Ishikawa (cell line): ENCODE measurements around the gene ZNF555.

Experiments used
- CEBPB ChIP-seq: IDR thresholded peaks from 2 replicates; pipeline ENCODE4 v1.6.1; 2012
- CREB1 ChIP-seq: IDR thresholded peaks from 2 replicates; pipeline ENCODE4 v1.6.1; 2012; ENCODE audit warnings: low read depth
- EGR1 ChIP-seq: IDR thresholded peaks from 2 replicates; pipeline ENCODE4 v1.6.1; 2012
- EP300 ChIP-seq: IDR thresholded peaks from 2 replicates; pipeline ENCODE4 v1.6.1; 2012; ENCODE audit warnings: borderline replicate concordance
- FOXM1 ChIP-seq: IDR thresholded peaks from 2 replicates; pipeline ENCODE4 v1.6.1; 2012; ENCODE audit warnings: low read depth, borderline replicate concordance
- NFIC ChIP-seq: IDR thresholded peaks from 2 replicates; pipeline ENCODE4 v1.6.1; 2012
- RAD21 ChIP-seq: IDR thresholded peaks from 2 replicates; pipeline ENCODE4 v1.6.1; 2012; ENCODE audit warnings: low read depth
- REST ChIP-seq: IDR thresholded peaks from 2 replicates; pipeline ENCODE4 v1.6.1; 2012; ENCODE audit warnings: low read depth, mild to moderate bottlenecking
- TAF1 ChIP-seq: IDR thresholded peaks from 2 replicates; pipeline ENCODE4 v1.6.1; 2012; ENCODE audit warnings: low read depth, mild to moderate bottlenecking
- TCF12 ChIP-seq: IDR thresholded peaks from 2 replicates; pipeline ENCODE4 v1.6.1; 2012; ENCODE audit warnings: low read depth
- TEAD4 ChIP-seq: IDR thresholded peaks from 2 replicates; pipeline ENCODE4 v1.6.1; 2012
- YY1 ChIP-seq: IDR thresholded peaks from 2 replicates; pipeline ENCODE4 v1.6.1; 2012; ENCODE audit warnings: low read depth
- ZBTB7A ChIP-seq: IDR thresholded peaks from 2 replicates; pipeline ENCODE4 v1.6.1; 2012; ENCODE audit warnings: low read depth
- TF ChIP-seq, protein P1 (sequence below): IDR thresholded peaks from 2 replicates; pipeline ENCODE4 v1.6.1; 2012
- TF ChIP-seq, protein P2 (sequence below): IDR thresholded peaks from 2 replicates; pipeline ENCODE4 v1.6.1; 2012

ZNF555 gene

GRCh38 chr19:2812414-2813234 lies 28.7 kb upstream of the ZNF555 start:
- no peak for TF ChIP-seq REST
- TF ChIP-seq NFIC, result no peak
- TF ChIP-seq, protein P1, sequence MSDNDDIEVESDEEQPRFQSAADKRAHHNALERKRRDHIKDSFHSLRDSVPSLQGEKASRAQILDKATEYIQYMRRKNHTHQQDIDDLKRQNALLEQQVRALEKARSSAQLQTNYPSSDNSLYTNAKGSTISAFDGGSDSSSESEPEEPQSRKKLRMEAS, result no peak
- TF ChIP-seq, protein P2, sequence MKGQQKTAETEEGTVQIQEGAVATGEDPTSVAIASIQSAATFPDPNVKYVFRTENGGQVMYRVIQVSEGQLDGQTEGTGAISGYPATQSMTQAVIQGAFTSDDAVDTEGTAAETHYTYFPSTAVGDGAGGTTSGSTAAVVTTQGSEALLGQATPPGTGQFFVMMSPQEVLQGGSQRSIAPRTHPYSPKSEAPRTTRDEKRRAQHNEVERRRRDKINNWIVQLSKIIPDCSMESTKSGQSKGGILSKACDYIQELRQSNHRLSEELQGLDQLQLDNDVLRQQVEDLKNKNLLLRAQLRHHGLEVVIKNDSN, result no peak
- no peak for TF ChIP-seq FOXM1
- TF ChIP-seq EGR1, result no peak

- TF ChIP-seq TEAD4 (no peak), REST (no peak), NFIC (no peak), CREB1 (no peak), ZBTB7A (no peak), FOXM1 (no peak), TAF1 (no peak), YY1 (no peak), CEBPB (no peak), EP300 (no peak), TCF12 (no peak), RAD21 (no peak), EGR1 (no peak)
- TF ChIP-seq, protein P2, result no peak
- TF ChIP-seq, protein P1, result no peak
These were observed 27.8 kb upstream of the ZNF555 start for GRCh38 chr19:2813235-2814160.

- TF ChIP-seq EP300 (no peak), CEBPB (no peak), ZBTB7A (no peak), CREB1 (no peak), RAD21 (no peak), YY1 (no peak), TEAD4 (no peak), FOXM1 (no peak), EGR1 (no peak), TCF12 (no peak), REST (no peak)
- TF ChIP-seq, protein P2, result no peak
- TF ChIP-seq, protein P1, result no peak
These were observed 26.8 kb upstream of the ZNF555 start for GRCh38 chr19:2814426-2814825.
